NCI-H1105 (cell line): ENCODE results near the gene IREB2.
"Not testable (repeated sequence)": the region's sequence is repeated elsewhere in the genome, so short reads cannot be mapped to it uniquely, and the experiment has no call there.

Experiments used
- DNase-seq: peaks from one replicate; lab custom pipeline; 2025; lab: John Stamatoyannopoulos, UW

Gene IREB2, protein sequence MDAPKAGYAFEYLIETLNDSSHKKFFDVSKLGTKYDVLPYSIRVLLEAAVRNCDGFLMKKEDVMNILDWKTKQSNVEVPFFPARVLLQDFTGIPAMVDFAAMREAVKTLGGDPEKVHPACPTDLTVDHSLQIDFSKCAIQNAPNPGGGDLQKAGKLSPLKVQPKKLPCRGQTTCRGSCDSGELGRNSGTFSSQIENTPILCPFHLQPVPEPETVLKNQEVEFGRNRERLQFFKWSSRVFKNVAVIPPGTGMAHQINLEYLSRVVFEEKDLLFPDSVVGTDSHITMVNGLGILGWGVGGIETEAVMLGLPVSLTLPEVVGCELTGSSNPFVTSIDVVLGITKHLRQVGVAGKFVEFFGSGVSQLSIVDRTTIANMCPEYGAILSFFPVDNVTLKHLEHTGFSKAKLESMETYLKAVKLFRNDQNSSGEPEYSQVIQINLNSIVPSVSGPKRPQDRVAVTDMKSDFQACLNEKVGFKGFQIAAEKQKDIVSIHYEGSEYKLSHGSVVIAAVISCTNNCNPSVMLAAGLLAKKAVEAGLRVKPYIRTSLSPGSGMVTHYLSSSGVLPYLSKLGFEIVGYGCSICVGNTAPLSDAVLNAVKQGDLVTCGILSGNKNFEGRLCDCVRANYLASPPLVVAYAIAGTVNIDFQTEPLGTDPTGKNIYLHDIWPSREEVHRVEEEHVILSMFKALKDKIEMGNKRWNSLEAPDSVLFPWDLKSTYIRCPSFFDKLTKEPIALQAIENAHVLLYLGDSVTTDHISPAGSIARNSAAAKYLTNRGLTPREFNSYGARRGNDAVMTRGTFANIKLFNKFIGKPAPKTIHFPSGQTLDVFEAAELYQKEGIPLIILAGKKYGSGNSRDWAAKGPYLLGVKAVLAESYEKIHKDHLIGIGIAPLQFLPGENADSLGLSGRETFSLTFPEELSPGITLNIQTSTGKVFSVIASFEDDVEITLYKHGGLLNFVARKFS

DNA sequence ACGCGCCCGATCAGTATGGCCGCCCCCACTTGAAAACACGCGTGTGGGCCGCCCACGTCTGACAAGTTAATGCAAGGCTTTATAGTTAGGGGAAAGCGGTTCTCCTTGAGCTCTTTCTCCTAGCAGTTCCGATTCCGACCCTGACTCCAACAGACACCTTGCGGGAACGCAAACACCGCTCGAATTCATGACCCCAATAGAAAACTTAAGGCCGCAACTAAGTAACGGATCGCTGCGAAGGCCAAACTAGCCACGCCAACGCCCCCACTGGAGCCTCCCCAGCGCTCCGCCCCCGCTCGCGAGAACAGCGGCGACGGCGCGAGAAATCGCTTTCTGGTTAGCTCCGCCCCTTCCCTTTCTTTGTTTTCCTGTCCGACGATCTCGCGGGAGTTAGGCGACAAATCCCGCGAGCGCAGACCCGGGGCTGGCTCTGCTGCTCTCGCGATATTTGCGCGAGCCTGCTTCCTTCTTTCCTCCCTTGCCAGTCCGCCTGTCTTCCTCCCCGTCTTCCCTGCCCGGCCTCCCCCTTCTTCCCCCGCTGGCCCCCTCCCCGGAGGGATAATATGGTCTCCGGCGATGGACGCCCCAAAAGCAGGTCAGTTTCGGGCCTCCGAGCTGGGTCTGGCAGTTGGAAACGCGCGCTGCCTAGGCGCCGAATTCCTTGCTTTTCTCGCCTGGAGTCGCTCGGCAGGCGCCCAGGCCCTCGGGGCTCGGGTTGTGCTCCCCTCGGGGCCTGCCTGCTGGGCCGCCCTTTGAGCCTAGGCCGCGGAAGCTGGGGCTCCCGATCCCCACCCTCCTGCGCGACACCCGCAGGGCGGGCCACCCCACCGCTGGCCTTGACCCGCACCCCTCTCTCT lies at the start of gene IREB2:
Gene IREB2, plus strand, starts transcription at position 455 of the 857 bp plus-strand sequence. Its CDS starts 122 bp downstream, at position 577.
- peak; percentile 92 for DNase-seq

DNA sequence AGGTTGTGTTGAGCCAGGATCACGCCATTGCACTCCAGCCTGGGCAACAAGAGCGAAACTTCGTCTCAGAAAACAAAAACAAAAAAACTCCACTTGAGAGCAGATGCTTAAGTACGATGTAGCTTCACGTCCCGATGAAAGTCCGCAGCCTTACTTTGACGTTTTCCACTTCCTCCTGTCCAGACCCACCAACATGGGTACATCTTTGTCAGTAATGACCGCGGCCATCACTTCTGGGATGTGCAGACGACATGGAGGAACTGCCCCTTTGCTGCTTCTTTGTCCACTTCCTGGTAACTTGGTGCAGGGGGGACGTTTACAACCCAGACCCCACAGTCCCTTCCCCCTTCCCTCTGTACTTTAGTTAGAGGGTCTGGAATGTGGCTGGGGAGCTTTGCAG lies 49.2 kb upstream of the IREB2 start:
- DNase-seq: no peak

DNA sequence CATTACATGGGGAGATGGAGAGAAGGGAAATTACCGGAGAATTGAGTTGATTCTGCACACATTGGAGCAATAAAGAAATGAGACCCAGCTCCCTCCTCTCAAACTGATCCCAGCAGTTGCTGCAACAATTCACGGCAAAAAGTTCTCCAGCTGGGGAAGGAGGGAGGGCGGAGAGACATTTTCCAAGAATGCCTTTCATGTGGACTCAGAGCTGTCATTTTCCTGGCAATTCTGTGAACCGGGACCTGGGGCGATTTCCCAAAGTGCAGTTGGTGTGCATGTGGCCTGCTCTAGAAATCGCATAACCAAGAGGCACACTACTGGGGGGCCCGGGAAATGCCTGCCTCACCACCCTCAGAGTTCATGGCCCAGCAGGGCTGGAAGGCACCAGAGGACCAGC lies 48.7 kb upstream of the IREB2 start:
- no peak for DNase-seq

DNA sequence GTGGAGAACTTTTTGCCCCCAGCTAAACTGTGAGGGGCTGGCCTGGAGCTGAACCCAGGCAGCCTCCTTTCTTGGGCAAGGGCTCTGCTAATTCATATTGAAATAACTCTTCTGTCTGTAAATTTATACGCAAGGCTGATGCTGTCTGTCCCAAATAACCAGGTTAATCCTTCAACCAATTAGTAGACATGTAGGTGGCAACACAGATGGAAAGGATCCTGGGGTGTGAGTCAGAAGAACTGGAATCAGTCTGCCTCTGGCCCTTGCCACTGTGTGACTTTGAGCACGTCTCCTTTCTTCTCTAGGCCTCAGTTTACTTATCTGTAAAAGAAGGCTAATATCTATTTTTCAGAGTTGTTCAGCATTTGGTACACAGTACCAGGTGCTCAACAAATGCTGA lies 48.3 kb upstream of the IREB2 start:
- no peak for DNase-seq

DNA sequence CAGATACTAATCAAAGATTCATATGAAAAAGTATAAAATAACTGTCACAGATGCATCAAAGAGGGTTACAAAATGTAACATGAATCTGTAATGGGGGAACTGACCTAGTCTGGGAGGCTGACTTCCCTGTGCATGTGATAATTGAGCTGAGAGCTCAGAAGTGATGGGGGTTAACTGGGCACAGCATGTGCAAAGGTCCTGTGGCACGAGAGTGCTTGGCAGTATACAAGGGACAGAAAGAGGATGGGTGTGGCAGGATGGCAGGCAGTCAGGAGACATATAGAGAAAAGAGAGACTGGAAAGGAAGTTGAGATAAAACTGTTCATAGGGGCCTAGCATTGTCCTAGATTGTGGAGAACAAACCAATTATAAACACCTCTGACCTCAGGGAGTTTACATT lies 47.8 kb upstream of the IREB2 start:
- no peak for DNase-seq

DNA sequence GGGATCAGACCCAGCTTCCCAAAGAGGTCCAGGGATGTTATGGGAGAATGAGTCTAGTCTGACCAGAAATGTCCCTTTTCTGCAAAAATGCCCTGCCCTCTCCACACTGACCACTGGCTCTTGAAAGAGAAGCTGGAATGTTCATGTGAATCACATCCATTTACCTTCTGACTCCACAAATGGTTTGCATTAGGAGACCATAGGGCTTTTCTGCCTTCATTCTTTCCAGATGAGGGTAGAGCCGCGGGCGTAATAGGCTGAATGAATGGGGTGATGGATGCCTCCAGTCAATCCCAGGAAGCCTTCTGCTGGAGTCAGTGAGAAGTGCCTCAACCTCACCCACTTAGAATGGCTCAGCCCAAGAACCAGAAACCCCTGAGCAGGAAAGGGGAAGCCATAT lies 47.2 kb upstream of the IREB2 start:
- DNase-seq: no peak

DNA sequence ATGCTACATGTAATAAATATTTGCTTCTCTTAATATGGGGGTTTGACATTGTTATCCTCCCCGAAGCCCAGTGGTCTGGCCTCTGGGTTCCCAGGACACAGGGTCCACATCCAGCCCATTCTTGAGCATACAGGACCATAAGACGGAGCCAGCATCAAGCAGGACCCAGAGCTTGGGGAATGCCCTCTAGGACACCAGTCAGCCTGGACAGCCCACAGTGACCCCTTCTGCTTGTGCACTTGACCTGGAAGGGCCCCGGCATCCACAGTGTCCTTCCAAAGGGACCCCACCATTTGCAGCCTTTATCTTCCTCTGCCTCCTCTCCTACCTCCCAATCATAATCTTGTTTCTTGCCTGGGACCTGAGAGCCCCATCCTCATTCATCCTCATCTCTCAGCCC lies 46.2 kb upstream of the IREB2 start:
- DNase-seq: no peak

DNA sequence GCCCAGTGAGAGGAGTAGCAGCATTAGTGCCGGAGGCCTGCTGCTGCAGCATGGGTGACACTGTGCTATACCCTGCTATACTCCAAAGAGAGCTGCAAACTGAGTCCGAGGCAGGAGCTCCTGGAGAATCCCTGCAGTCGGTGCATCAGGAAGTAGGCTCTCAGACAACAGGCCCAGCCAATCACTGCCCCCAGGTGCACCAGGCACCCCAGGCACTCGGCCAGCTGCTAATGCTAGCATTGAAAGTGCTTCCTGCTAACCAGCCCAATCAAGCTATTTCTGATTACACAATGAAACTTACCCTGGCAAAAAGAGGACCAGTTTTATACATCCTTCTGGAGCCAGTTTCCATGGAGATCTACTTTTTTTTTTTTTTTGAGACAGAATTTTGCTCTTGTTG lies 45.6 kb upstream of the IREB2 start:
- DNase-seq: peak; percentile 67

DNA sequence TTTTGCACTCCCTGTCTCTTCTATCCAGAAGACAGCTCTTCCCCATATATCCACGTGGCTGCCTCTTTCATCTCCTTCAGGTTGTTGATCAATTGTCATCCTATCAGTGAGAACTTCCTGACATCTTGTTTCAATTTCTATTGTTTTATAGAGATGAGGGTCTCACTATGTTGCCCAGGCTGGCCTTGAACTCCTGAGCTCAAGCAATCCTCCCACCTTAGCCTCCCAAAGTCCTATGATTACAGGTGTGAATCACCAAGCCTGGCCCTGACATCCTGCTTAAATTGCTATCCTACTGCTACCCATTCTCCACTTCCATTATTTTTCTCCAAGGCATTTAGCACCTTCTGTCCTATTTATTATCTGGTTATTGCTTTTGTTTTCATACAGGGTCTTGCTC lies 44.9 kb upstream of the IREB2 start:
- DNase-seq: no peak

DNA sequence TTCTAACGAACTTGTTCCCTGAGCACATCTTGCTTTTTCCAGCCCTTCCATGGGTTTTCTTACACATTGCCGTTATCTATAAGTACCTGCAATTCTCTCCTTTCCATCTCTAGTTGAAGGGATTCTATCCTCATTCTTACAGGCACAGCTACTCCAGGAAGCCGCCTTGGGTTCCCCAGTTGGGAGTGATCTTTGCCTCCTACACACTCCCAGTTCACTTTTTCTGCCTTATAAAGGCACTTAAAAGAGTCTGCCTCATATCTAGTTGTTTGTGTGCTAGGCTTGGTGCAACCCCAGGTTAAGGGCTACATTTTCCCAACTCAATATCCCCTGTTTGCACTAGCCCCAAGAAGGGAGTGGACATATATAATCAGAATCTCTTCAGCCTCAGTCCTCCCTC lies 44.0 kb upstream of the IREB2 start:
- DNase-seq: no peak

DNA sequence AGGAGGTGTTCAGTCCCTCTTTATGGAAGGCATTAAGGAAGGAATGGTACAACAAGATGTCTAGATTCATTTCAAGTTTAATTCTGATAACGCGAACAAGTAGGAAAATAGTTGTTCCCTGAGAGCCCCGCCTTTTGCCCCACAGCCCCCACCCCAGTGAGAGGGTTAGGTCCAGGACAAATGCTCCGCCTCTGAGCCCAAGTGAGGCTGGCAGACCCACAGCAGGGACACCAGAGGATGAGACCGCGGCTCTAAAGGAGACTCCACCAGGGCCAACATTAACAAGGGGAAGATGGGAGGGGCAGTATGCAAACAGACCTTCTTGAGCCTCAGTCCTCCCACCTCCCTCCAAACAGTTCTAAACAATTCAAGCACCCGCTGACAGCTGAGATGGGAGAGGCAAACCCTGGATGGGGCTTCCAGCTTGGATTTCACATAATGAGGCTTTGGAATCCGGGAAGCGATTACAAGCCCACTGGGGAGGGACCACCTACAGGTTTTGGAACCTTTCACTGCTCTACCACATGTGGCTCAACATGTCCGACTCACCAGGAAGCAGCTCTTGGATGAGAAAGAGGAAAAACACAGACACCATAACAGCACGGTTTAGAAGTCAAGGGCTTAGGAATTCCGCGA lies 42.9 kb upstream of the IREB2 start:
- no peak for DNase-seq

DNA sequence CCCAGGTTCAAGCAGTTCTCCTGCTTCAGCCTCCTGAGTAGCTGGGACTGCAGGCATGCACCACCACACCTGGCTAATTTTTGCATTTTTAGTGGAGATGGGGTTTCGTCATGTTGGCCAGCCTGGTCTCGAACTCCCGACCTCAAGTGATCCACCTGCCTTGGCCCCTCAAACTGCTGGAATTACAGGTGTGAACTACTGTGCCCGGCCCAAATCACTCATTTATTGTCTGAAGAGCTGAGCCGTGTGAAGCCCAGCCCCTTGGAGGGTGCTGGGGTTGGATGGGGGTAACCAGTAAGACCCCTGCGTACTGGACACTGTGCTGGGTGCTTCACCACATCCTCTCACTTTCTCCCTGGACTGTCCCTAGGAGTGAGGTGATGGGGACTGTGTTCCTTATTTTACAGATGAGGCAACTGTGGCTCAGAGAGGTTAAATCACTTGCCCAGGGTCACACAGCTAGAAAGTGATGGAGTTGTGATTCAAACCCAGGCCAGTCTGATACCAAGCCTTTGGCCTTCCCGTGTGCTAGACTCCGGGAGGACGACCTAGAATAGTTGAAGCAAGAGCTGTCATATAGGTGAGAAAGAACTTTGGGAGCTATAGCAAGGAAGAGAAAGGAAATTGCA lies 41.7 kb upstream of the IREB2 start:
- DNase-seq: no peak

DNA sequence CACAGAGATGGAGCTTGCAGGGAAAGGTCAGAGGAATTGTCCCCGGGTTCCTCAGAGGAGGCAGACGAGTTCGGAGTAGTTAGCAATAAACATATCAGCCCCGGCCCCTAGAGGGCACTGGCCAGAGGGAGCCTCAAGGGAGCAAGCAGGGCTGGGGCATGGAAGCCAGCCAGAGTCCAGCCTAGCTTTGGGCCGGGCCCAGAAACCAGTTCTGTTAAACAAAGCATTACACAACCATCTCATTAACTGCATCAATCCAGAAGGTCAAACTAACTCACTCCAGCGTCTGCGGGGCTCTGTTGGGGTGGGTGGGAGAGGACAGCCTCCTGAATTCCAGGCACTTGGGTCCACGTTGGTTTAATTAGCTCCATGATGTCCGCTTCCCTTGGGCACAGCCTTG lies 41.0 kb upstream of the IREB2 start:
- no peak for DNase-seq

DNA sequence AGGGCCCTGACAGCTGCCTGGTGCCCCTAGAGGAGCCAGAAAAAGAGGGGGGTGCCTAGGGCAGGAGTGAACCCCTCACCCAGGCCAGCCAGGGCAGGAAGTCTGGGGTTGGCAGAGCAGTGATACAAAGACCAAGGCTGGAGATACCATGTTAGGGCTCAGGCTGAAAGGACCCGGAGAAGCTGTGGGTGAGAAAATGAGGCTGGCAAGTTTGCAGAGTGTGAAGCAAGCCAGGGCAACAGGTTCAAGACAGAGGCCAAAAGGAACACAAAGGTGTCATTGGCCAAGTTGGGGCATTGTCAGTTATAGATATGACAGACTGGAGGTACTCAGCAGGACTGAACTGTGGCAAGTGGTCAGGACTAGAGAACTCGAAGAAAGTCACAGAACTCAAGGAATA lies 40.6 kb upstream of the IREB2 start:
- DNase-seq: no peak

DNA sequence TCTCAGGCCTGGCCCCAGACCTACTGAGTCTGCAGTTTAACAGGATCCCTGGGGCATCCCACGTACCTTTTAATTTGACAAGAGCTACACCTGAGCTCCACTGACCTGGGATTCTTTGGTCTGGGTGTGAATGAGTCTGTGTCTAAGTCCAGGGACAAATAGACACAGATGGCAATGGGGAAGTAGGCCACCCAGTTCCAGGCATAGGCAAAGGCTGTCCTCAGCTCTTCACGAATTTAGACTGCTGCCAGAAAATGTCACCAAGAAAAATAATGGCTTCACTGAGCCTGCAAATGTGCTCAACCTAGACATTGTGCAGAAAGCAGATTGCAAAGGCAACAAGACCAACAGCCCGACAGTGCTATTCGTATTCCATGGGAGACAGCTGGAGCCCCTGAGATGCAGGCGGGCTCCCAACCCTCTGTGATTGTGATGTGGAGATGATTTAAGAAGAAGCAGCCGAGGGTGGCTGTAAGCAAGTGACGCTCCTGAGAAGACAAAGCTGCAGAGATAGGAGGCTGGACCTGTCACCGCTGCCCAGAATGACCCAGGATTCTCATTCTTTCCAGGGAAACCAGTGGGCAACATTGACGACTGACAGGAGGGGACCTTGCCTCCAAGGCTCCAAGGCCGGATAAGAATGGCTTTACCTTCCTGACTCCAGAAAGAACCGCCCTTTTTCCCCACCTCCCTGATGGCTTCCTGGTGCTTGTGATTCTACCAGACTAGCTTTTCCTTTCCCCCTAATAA lies 39.8 kb upstream of the IREB2 start:
- DNase-seq: no peak

DNA sequence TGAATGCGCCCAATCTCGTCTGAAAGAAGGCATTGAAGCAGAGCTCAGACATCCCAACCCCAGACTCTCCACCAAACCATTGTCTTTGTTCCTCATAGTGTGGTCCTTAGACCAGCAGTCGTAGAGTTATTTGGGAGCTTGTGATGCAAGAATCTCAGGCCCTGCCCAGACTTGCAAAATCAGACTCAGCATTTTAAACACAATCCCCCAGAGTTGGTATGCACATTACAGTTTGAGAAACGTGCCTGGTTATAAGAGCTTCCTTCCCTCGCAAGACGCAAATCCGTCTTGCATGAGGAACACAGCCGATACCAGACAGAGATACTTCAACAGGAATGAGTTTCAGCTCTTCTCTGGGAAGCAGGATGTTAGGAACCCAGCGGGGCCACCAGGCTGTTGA lies 38.9 kb upstream of the IREB2 start:
- DNase-seq: no peak

DNA sequence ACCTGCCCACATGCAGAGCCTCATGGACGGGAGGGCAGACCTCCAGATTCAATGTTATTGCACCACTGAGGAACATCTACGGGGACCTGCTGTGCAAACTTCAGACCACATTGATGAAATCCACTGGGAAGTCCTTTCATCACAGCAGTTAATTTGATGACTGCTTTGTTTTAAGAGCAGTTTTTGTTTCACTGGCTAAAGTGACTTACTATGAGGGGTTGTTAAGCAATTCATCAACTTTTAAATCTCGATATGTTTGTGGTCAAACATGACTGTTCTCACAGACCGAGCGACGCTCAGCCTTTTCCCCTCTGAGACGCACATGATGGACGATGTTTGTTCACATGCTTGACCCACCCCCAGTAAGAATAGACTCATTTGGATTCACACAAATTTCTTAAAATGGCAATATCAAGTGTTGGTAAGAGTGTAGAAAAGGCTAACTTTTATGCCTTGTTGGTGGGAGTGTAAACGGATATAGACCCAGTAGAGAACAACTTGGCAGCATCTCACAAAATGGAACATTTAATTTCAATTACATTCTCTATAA lies 35.9 kb upstream of the IREB2 start:
- no peak for DNase-seq

DNA sequence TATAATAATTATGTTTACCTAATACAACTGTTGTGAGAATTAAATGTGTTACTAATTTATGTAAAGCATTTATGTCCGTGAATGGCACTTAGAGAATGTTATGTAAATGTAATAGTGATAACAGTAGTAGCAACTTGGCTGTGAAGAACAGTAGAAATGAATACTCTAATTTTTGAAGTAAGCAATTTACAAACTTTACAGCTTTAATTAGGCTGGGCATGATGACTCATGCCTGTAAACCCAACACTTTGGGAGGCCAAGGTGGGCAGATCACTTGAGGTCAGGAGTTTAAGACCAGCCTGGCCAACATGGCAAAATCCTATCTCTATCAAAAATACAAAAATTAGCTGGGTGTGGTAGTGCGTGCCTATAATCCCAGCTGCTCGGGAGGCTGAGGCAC lies 33.9 kb upstream of the IREB2 start:
- no peak for DNase-seq

DNA sequence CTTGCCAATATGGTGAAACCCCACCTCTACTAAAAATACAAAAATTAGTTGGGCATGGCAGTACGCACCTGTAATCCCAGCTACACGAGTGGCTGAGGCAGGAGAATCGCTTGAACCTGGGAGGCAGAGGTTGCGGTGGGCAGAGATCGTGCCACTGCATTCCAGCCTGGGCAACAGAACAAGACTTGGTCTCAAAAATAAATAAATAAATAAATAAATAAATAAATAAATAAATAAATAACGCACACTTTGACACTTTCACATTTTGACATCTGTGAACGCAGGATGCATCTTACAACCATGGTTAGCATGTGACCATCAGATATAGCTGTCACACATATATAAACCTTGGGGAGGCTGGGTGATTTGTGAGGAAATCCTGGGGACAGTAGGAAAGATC lies 33.2 kb upstream of the IREB2 start:
- DNase-seq: not testable (repeated sequence)

DNA sequence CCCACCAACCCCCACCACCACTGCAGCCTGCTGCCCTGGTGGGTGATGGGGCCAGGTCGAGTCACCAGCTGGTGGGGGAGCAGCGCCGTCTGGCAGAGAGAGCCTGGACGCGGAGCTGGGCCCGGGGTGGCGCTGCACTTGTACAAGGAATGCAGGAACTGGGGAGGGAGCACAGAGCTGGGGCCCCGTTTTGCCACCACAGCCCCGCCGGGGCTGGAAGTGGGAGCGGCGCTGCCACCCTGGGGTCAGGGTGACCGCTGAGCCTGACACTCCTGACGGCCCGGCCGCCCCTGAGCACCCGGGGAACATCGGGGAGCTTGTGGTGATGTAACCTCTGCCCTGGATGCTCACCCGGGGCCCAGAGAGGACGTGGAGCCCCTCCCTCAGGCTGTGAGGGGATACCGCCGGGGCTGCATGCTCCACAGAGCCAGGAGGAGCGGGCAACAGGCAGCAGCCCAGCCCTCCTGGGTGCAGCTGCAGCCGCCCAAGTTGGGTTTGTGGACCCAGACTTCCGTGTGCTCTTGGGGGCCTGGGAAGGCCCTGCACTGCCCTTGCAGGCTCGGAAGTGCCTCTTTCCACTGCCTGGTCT lies 32.6 kb upstream of the IREB2 start:
- no peak for DNase-seq
